RWPE1 (cell line): ENCODE data around the gene BRD3.

Experiments used
- CTCF ChIA-PET: fragments of 350-600 bp; sonication (Branson Sonifier 250); formaldehyde crosslinking; extraction: SDS; loops from one replicate; lab custom pipeline; 2021; lab: Yijun Ruan, JAX
- POLR2A ChIA-PET: fragments of 400-600 bp; formaldehyde crosslinking; extraction: SDS; loops from one replicate; lab custom pipeline; 2020; ENCODE audit warnings: antibody characterized with exemption; ENCODE audit not compliant: low non-redundant PET; lab: Yijun Ruan, JAX
- DNase-seq: peaks from one replicate; pipeline ENCODE4 v3.0.0; 2012; ENCODE audit warnings: low spot score
- H3K27ac ChIP-seq: fragments of 450-650 bp; 2 replicates; pipeline ENCODE4 v1.5.1; 2017
- TF ChIP-seq, protein P1 (sequence below): fragments of 450-650 bp; conservative IDR thresholded peaks from 2 replicates; pipeline ENCODE4 v1.5.1; 2017; ENCODE audit warnings: low read depth, mild to moderate bottlenecking

Gene BRD3

GRCh38 chr9:134059188-134059641, 8.6 kb downstream of the BRD3 start:
- no peak for DNase-seq
- CTCF ChIA-PET = no interaction called here
- TF ChIP-seq, protein P1, sequence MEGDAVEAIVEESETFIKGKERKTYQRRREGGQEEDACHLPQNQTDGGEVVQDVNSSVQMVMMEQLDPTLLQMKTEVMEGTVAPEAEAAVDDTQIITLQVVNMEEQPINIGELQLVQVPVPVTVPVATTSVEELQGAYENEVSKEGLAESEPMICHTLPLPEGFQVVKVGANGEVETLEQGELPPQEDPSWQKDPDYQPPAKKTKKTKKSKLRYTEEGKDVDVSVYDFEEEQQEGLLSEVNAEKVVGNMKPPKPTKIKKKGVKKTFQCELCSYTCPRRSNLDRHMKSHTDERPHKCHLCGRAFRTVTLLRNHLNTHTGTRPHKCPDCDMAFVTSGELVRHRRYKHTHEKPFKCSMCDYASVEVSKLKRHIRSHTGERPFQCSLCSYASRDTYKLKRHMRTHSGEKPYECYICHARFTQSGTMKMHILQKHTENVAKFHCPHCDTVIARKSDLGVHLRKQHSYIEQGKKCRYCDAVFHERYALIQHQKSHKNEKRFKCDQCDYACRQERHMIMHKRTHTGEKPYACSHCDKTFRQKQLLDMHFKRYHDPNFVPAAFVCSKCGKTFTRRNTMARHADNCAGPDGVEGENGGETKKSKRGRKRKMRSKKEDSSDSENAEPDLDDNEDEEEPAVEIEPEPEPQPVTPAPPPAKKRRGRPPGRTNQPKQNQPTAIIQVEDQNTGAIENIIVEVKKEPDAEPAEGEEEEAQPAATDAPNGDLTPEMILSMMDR = no peak
- peak overlapping the region; percentile 96 for H3K27ac ChIP-seq
- POLR2A ChIA-PET = no interaction called here

DNA sequence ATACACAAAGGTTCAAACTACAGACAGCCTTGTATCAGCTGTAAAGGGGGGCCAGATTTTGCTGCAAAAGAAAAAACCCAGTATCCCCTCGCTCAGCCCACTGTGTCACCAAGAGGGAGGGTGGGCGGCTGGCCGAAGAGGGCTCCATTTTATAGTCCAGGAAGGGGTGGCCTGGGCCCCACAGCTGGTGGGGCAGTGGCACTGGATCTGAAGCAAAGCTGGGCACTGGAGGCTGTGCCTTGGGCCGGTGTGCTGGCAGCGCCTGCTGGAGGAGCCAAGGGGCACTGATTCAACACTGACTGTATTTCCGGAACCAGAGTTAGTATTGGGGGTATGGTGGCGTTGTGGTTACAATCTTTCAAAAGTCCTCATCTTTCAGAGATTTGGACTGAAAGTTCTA, 9.1 kb downstream of the BRD3 start:
- peak overlapping the region; percentile 96 for H3K27ac ChIP-seq
- TF ChIP-seq, protein P1 = no peak; the same call in 1 of the 2 replicates
- peak; percentile 71 for DNase-seq
- ChIA-PET CTCF (no interaction called here), POLR2A (no interaction called here)

- TF ChIP-seq, protein P1 = no peak
- POLR2A ChIA-PET = no interaction called here
- no peak for DNase-seq
- CTCF ChIA-PET = interaction anchor here (0.6 kb wide), 1 partner anchor 172 kb away, joined by 3 read pairs; no protein-coding TSS in a partner anchor
- H3K27ac ChIP-seq = peak overlapping the region; percentile 96
Measured at GRCh38 chr9:134057751-134058701, 9.8 kb downstream of the BRD3 start.

DNA sequence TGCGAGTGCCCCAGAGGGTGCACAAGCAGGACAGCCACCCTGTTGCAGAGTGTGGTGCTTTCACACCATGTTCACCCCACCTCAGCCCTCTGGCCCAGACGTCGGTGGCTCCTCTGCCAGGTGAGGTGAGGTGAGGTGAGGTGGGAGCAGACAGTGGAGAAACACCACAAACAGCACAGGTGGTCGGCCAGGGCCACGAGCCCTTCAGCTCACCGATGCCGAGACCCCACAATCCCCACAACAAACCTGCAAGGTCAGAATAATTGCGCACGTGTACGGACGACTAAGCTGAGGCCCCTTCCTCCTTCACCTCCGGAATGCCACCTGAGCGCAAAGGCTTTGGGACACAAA, 10.5 kb downstream of the BRD3 start:
- ChIA-PET POLR2A (no interaction called here), CTCF (interaction anchor here (0.6 kb wide), 1 partner anchor 172 kb away, joined by 3 read pairs; no protein-coding TSS in a partner anchor)
- DNase-seq = no peak
- H3K27ac ChIP-seq = peak overlapping the region; percentile 96
- TF ChIP-seq, protein P1 = no peak

DNA sequence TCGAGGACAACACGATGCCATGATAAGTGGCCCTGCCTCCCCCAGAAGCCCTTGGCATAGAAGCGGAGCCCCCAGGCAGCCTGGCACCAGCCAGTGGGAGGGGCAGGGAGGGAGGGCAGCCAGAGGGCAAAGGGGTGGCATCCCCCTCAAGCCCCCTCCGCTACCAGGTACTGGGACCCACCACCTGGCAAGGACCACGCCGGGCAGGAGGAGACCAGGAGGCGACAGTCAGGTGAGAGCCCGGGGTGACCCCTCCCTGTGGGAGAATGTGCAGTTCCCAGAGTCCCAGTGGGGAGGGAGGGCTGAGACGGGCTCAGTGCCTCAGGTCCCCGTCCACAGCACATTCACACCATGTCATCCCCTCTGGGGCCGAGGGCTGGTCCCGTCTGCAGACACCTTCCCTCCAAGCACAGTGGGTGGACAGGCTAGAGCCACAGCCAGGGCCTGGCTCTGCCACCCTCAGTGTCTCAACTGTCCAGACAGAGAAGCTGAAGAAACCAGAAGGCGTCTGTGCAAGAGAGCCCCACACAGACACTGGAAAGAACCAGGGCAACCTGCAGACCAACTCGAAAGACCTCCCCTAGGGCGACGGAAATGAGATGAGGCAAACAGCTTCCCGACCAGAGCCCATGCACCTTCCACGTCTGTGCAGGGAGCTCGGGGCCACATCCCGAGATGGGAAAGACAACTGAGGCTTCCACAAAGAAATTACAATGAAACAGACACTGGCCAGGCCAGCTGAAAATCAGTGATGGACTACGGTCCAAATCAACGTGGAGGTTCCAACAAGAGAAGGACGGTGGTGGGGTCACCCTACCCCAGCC, 11.1 kb downstream of the BRD3 start:
- DNase-seq = peak; percentile 33
- ChIA-PET CTCF (no interaction called here), POLR2A (no interaction called here)
- TF ChIP-seq, protein P1 = no peak
- H3K27ac ChIP-seq = peak overlapping the region; percentile 96

GRCh38 chr9:134055981-134056461, 11.8 kb downstream of the BRD3 start:
- ChIA-PET POLR2A (no interaction called here), CTCF (no interaction called here)
- TF ChIP-seq, protein P1 = no peak
- peak overlapping the region; percentile 96 for H3K27ac ChIP-seq
- DNase-seq = peak; percentile 97
